OCI-LY3 (cell line): ENCODE results near the gene P2RX1.

Experiments
- EZH2phosphoT487 ChIP-seq: fragments of 200-600 bp; shearing (Covaris generic); IDR thresholded peaks from 2 replicates; pipeline ENCODE4 v1.6.1; 2018; ENCODE audit warnings: antibody characterized with exemption, mixed run types, low read depth
- TF ChIP-seq, protein P1 (sequence below): fragments of 200-600, 300-600 bp; sonication (generic); IDR thresholded peaks from 2 replicates; pipeline ENCODE4 v1.5.1; 2014; ENCODE audit warnings: antibody characterized with exemption, low read length, low read depth

DNA sequence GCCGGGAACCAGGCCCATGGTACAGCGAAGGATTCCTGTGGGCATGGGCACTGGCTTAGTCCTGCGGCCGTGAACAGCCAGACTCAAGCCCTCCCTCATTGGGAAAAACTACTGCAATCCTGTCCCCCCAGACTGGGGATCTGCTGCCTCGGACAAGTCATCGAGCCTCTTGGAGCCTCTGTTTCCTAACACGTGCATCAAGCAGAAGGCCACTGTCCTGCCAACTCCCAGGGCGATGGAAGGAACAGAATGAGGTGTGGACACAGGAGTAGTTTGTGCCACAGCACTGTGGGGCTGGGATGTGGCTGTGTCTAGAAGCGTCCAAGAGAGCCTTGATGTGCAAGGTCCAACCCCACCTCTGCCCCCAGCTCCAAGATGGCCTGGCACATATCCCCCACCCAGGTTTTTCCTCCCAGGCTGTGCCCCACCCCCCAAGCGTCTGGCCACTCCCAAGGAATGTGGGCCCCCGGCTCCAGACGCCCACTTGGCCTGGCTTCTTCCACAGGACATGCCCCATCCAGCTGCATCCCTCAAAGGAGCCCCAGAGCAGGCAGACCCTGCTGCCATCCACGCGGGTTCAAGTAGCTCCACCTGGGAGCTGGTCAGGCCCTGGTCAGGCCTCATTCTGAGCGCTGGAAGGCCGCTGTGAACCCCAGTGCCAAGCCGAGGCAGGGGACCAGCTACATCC is 26.8 kb downstream of the P2RX1 start:
- TF ChIP-seq, protein P1, sequence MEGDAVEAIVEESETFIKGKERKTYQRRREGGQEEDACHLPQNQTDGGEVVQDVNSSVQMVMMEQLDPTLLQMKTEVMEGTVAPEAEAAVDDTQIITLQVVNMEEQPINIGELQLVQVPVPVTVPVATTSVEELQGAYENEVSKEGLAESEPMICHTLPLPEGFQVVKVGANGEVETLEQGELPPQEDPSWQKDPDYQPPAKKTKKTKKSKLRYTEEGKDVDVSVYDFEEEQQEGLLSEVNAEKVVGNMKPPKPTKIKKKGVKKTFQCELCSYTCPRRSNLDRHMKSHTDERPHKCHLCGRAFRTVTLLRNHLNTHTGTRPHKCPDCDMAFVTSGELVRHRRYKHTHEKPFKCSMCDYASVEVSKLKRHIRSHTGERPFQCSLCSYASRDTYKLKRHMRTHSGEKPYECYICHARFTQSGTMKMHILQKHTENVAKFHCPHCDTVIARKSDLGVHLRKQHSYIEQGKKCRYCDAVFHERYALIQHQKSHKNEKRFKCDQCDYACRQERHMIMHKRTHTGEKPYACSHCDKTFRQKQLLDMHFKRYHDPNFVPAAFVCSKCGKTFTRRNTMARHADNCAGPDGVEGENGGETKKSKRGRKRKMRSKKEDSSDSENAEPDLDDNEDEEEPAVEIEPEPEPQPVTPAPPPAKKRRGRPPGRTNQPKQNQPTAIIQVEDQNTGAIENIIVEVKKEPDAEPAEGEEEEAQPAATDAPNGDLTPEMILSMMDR: no peak
- TF ChIP-seq EZH2phosphoT487: no peak
